ENCODE results near the gene GPR4. TPM values are rescaled to one million over a fixed set of nuclear protein-coding genes. Genes with fewer than 3 reads are reported as not detected.

Gene GPR4
- total RNA-seq, 2 experiments from 2014 or later: 0.38 TPM; not detected in 1

DNA sequence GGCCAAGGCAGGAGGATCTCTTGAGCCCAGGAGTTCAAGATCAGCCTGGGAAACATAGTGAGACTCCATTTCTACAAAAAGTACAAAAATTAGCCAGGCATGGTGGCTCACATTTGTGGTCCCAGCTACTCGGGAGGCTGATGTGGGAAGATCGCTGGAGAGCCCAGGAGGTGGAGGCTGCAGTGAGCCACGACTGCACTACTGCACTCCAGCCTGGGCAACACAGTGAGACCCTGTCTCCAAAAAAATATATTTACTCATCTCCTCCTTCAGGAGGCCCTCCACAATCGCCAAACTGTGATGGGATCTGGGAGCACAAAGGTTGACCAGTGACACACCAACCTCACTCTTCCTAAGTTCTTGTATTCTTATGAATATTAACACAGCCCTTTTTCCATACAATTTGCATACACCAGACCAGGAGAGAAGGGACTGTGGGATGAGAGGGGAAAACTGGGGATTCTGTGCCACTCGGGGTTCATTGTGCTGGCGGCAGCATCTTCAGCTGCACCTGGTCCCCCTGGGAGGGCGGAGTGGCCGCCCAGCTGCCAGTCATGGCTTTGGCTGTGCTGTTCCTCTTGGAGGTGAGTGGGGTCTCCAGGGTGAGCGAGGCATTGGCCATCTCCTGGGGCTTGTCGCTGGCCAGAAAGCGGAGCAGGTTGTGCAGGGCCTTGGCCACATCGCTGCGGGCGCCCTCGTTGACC is 11.6 kb downstream of the GPR4 start:
- Histone ChIP-seq H3K79me2 (ENCODE audit: insufficient read depth, low read depth, low read length) (no peaks in the 10 kb centered on the region), H3K27ac (ENCODE audit: low read depth, low read length, poor library complexity, severe bottlenecking) (no peak overlapping the region), H3K9me2 (ENCODE audit: insufficient read depth, low read length) (no peaks in the 10 kb centered on the region), H3K4me3 (ENCODE audit: low read depth, low read length, poor library complexity, severe bottlenecking) (no peak overlapping the region), H3K36me3 (ENCODE audit: insufficient read depth, low read length) (no peaks in the 10 kb centered on the region), H3K9me3 (ENCODE audit: low read length) (no peaks in the 10 kb centered on the region), H4K20me1 (ENCODE audit: insufficient read depth, low read length) (no peaks in the 10 kb centered on the region), H3K4me1 (ENCODE audit: insufficient read depth, low read length, poor library complexity, severe bottlenecking) (peaks cover 1% of the 10 kb centered on the region), H3K4me2 (ENCODE audit: low read length) (no peak overlapping the region), H2AFZ (ENCODE audit: low read length) (no peak overlapping the region)
- TF ChIP-seq, protein P1, sequence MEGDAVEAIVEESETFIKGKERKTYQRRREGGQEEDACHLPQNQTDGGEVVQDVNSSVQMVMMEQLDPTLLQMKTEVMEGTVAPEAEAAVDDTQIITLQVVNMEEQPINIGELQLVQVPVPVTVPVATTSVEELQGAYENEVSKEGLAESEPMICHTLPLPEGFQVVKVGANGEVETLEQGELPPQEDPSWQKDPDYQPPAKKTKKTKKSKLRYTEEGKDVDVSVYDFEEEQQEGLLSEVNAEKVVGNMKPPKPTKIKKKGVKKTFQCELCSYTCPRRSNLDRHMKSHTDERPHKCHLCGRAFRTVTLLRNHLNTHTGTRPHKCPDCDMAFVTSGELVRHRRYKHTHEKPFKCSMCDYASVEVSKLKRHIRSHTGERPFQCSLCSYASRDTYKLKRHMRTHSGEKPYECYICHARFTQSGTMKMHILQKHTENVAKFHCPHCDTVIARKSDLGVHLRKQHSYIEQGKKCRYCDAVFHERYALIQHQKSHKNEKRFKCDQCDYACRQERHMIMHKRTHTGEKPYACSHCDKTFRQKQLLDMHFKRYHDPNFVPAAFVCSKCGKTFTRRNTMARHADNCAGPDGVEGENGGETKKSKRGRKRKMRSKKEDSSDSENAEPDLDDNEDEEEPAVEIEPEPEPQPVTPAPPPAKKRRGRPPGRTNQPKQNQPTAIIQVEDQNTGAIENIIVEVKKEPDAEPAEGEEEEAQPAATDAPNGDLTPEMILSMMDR (conservative IDR thresholded peaks at IDR 0.05; ENCODE audit: low read length): no peak
- TF ChIP-seq EZH2phosphoT487 (IDR thresholded peaks at IDR 0.05; ENCODE audit: borderline replicate concordance, low read depth, low read length): no peak
- no peak for DNase-seq (ENCODE audit: low spot score)
- intact Hi-C loops (cut with micrococcal nuclease; ENCODE audit: unreplicated experiment): no loop called here
- CTCF ChIA-PET (ENCODE audit: unreplicated experiment): no interaction called here
- no TSS peak for BruUV-seq (replicated peaks)
- POLR2A ChIA-PET: no interaction called here

DNA sequence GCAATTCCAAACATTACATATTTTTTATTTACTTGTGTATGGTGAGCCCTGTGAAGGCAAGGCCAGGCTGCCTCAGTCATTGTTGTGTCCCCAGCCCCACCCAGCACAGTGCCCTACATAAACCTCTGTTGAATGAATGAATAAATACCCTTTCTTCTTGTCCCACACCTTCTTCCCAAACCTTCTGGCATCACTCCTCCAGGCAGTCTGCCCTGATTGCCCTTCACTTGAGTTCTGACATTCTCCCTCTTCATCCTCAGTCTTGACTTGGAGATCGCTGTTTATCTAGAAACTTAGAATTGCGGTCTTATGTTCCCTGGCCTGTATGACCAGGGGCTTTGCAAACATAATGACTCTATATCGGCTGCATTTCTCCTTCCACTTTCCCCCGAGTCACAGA is 12.2 kb downstream of the GPR4 start:
- Histone ChIP-seq H3K79me2 (ENCODE audit: insufficient read depth, low read depth, low read length) (no peaks in the 10 kb centered on the region), H3K36me3 (ENCODE audit: insufficient read depth, low read length) (no peaks in the 10 kb centered on the region), H3K9me3 (ENCODE audit: low read length) (no peaks in the 10 kb centered on the region), H2AFZ (ENCODE audit: low read length) (no peak overlapping the region), H3K4me3 (ENCODE audit: low read depth, low read length, poor library complexity, severe bottlenecking) (no peak overlapping the region), H4K20me1 (ENCODE audit: insufficient read depth, low read length) (no peaks in the 10 kb centered on the region), H3K4me1 (ENCODE audit: insufficient read depth, low read length, poor library complexity, severe bottlenecking) (peaks cover 6% of the 10 kb centered on the region), H3K9me2 (ENCODE audit: insufficient read depth, low read length) (no peaks in the 10 kb centered on the region), H3K4me2 (ENCODE audit: low read length) (no peak overlapping the region), H3K27ac (ENCODE audit: low read depth, low read length, poor library complexity, severe bottlenecking) (no peak overlapping the region)
- CTCF ChIA-PET (ENCODE audit: unreplicated experiment): no interaction called here
- intact Hi-C loops (cut with micrococcal nuclease; ENCODE audit: unreplicated experiment): no loop called here
- no peak for DNase-seq (ENCODE audit: low spot score)
- TF ChIP-seq, protein P1 (conservative IDR thresholded peaks at IDR 0.05; ENCODE audit: low read length): no peak
- no peak for TF ChIP-seq EZH2phosphoT487 (IDR thresholded peaks at IDR 0.05; ENCODE audit: borderline replicate concordance, low read depth, low read length)
- BruUV-seq (replicated peaks): no TSS peak
- POLR2A ChIA-PET: no interaction called here

GRCh38 chr19:45587873-45588272 is 14.1 kb downstream of the GPR4 start:
- Histone ChIP-seq H3K27ac (ENCODE audit: low read depth, low read length, poor library complexity, severe bottlenecking) (no peak overlapping the region), H3K79me2 (ENCODE audit: insufficient read depth, low read depth, low read length) (peaks cover 13% of the 10 kb centered on the region; the same call in 1 of the 2 replicates), H3K9me2 (ENCODE audit: insufficient read depth, low read length) (no peaks in the 10 kb centered on the region), H3K4me2 (ENCODE audit: low read length) (no peak overlapping the region), H3K4me3 (ENCODE audit: low read depth, low read length, poor library complexity, severe bottlenecking) (no peak overlapping the region), H4K20me1 (ENCODE audit: insufficient read depth, low read length) (no peaks in the 10 kb centered on the region), H2AFZ (ENCODE audit: low read length) (no peak overlapping the region), H3K9me3 (ENCODE audit: low read length) (no peaks in the 10 kb centered on the region), H3K4me1 (ENCODE audit: insufficient read depth, low read length, poor library complexity, severe bottlenecking) (peaks cover 10% of the 10 kb centered on the region), H3K36me3 (ENCODE audit: insufficient read depth, low read length) (no peaks in the 10 kb centered on the region)
- no TSS peak for BruUV-seq (replicated peaks)
- intact Hi-C loops (cut with micrococcal nuclease; ENCODE audit: unreplicated experiment): no loop called here
- no peak for DNase-seq (ENCODE audit: low spot score)
- CTCF ChIA-PET (ENCODE audit: unreplicated experiment): no interaction called here
- POLR2A ChIA-PET: interaction anchor here (0.7 kb wide), 1 partner anchor 58 kb away, joined by 3 read pairs; no protein-coding TSS in a partner anchor
- no peak for TF ChIP-seq EZH2phosphoT487 (IDR thresholded peaks at IDR 0.05; ENCODE audit: borderline replicate concordance, low read depth, low read length)
- TF ChIP-seq, protein P1 (conservative IDR thresholded peaks at IDR 0.05; ENCODE audit: low read length): no peak

Data from OCI-LY7 (cell line).